GM19372 (cell line): Measurements from ENCODE around the gene LRCH1.

Experiments
- ATAC-seq: cut with Tn5 transposase; IDR thresholded peaks from one replicate; pipeline ENCODE4 v1.9.1; 2021; ENCODE audit warnings: mild to moderate bottlenecking, low read depth, moderate library complexity; ENCODE audit not compliant: unreplicated experiment

LRCH1 gene

DNA sequence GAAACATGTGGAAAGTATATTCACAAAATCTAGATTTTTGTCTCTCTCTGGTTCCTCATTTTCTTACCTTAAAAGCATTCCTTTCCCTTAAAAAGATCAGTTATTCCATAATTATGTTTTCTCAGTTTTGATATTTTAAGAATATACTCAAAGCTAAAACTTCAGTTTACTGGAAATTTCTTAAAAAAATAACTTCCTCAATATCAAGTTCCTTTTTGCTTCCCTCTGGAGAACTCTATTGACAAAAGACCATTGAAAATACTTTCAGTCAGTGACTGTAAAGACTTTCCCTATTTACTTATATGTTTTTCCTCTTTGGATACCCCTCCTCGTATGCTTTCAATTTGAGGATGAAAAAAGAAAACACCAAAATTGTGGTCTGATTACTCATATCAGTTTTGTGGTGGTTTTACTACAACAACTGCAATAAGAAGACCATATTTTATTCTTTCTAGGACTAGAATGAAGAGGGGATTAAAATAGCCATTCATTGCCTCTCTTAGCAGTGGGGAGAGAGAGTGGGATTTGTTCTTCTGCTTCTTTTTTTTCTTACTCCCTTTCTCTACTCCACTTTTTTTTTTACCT, 130.8 kb downstream of the LRCH1 start:
- no peak for ATAC-seq

DNA sequence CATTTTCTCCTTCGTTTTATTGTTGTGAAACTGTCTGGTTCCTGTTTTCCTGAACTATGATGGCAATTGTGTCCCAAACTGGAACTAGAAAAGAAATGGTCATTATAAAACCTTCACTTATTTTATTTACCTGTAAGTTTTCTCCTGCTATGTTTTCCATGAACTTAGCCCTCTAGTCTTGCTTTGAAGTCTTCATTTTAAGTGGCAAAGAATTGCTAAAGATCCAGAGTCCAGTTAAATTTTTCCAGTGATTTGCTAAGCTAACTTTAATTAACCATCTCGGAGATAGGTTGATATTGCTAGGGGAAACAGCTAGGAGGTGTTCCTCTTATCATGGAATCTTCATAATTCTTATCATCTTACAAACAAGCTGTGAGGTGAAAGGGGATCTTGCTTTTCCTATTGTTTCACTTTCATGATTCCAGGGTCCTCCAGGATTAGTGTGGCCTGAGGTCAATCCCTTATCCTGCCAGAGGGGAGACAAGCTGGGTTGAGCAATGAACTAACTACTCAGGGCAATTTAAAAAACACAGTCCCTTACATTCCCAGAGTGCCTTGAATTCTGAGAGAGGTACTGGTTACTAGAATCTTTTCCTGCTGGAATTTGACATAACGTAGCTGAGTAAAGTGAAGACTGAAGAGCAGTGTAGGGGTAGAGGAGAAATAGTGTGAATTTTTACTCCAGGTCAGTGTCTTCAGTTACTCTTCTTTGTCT, 131.5 kb downstream of the LRCH1 start:
- no peak for ATAC-seq

DNA sequence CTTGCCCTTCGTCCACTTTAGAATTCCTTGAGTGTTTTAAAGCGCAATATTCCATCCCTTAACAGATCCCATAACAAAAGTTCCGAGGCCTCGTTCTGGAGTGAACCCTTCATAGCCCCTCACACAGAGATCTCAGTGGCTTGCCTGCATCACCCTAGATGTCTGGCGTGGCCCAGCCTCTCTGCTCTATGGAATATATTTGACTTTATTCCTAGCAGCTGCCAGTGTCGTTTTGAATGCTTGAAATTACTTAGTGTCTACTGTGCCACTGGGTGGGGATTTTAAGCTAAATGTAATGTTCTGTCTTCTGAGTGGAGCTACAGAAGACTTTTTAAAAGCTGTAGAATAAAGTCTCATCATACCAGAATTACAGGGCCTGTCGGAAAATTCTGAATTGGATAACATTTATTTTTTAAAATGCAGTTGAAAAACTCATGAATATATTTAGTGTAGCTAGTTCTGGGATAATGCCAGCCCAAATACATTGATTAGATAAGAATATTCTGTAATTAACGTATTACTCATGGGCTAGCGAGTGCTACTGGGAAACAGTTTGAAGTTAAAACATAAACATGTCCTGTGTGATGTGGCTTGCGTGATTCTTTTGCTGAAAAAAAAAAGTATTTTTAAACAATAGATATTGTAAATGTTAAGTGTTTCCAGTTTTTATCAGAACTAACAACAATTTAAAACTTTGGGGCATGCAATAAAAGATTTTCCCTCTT, 132.2 kb downstream of the LRCH1 start:
- ATAC-seq: no peak

DNA sequence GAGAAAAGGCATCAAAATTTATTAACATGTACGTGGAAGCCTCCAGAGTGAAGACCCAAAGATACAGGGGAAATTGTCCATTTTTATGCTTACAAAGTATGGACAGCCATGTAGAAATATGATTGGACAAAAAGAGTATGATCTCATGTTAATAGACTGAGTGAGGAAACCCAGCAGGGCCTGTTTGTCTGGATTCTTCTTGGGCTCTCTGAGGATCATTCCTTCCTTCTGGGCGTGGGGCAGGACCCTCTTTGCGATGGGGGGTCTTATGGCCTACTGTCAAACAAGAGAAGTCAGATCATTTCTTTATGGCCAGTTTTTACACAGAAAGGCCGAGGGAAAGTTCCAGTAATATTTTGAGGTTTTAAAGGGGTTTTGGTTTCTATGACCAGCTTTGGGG, 133.2 kb downstream of the LRCH1 start:
- ATAC-seq: no peak

DNA sequence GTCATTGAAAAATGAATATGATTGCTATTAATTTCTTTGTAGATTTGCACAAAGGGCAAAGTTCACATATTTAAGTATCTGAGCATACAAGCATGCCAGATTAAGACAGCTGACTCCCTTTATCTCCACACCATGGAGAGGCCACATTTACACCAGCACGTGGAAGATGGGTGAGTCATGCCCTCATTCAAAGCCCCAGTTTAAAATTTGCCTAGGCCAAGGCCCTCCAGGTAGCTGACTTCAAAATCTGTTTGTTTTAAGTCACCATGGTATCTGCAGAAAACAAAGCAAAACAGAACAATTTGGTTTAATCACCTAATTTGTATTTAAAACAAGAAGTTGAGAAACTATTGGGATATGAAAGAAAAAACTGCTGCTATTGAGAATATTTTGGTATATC, 134.8 kb downstream of the LRCH1 start:
- ATAC-seq: no peak

DNA sequence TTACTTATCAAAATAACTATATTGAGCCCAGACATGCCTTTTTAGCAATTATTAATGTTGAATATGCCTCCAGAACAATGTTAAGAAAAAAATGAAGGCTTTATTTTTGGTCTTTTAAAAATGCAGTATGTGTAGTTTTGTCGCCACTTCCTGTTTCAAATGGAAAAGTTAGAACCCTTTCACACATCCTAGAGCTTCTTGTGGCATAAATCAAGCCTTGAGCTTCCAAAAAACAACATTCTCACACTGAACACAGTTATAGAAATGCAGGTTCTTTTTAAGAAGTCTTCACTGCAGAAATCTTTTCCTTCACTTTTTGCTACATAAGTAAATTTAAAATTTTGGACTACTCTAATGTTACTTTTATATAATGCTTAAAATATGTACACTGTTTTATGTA, 135.3 kb downstream of the LRCH1 start:
- ATAC-seq: no peak

DNA sequence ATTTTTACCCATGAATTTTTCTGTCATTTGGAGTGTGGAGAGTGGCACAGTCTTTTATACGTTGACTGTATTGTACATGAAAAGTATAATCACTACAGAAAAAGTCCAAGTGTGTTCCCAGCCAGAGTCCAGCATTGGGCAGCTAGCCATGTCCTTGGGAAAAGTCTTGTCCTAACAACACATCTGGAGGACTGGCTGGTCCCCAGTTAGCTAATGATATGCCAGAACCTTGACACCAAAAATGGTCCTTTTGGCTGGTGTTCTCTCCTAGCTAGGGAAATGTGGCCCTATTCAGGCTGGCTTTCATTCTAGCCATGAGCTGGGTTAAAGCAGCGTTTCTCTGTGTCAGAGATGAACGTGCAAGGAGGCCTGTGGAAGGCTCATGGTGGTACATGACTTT, 145.0 kb downstream of the LRCH1 start:
- ATAC-seq: no peak

DNA sequence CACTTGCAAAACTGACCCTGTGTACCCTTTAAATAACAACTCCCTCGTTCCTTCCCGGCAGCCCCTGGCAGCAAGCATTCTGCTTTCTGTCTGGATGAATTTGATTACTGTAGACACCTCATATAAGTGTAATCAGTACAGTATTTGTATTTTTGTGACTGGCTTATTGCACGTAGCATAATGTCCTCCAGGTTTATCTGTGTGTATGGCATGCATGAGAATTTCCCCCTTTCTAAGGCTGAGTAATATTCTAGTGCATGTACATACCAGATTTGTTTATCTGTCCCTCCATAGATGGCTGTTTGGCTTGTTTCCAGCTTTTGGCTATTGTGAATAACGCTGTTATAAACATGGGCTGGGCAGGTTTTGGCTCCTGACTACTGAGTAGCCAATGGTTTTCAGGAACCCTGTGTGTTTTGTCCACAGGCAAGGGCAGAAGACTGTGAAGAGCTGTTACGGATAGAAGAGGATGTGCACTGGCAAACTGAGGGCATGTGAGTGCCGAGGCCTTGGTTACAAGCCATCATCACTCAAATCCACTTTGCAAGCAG, 146.0 kb downstream of the LRCH1 start:
- no peak for ATAC-seq

DNA sequence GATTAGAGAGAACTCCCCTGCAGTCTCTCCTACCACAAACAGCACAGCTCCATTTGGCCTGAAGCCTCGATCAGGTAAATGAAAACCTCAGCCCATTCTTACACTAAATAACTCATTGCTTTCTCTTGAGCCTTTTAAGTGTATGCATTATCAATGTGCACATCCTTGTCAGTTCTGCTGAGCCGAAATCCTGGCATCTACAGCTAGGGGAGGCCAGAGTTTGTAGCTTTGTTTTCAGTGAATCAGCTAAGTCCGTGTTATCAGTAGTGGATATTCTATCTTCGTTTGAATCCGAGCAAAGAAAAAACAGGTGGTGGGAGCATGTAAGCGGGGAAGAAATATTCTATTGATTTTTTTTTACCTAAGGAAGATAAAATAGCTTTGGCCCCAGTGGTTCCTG, 159.6 kb downstream of the LRCH1 start:
- no peak for ATAC-seq

DNA sequence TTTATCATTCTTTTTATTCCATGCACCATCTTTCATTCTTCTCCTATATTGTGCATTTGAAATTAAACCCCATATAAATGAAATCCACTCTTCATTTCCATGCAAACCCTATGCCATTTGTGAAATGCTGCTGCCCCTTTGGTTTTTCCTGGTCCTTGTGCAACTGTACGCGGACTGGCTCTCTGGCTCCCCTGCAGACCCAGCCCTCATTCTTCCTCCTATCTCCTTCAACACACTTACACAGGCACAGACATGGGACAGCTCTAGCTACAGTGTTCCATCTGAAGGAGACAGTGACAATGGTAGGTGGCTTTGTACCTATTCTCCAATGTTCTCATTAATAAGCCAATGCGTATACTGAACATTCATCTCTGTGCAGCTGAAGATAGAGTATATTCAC, 162.4 kb downstream of the LRCH1 start:
- ATAC-seq: no peak

DNA sequence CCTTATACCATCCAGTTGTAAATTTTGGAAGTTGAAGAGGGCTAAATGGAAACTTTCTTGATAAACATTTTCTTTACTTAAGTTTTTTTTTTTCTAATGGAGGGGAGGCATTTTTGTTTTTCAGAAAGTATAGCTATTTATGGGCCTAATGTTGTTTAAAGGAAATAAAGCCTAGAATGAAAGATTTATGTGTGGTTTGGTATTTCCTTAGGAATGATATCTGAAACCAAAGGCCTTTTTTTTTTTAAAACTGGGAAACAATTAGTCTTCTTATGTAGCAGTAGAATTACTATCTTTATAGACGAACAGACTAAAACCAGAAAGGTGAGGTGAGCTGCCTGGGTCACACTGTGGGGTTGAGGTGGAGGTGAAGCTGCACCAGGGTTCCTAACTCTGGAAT, 163.9 kb downstream of the LRCH1 start:
- ATAC-seq: no peak

DNA sequence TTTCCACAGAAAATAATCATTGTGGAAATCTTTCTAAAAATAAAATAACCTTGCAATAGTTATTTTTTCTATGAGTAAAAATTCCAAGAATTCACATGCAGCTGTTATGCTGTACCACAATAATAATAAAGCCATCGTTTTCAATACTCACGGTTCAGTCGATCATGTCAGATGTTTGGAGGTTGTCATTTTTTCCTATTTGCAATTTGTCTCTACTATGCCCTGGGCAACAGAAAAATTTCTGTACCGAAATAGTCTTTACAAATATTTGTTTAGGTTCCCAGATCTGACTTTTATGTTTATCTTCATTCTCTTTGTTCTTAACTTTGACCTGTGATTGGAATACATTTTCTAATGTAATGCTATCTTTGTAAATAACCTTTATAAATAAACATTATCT, 164.3 kb downstream of the LRCH1 start:
- ATAC-seq: no peak

DNA sequence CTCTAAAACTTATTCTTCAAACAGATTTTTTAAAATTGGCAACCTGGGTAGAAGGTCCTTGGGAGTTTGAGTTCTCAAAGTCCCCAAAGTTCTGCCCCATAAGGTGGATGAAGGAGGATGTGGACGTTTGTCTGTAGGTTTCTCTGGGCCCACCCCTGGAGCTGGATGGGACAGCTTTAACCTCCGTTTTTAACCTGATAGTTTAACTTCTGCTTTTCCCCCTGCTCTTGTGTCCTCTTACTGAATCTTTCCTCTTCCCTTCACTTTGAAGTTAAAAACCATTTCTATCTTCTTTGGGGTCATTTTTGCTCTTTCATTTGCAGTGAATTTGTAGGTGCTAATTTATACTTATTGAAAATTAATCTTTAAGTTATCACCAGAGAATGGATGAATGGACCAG, 164.9 kb downstream of the LRCH1 start:
- no peak for ATAC-seq

DNA sequence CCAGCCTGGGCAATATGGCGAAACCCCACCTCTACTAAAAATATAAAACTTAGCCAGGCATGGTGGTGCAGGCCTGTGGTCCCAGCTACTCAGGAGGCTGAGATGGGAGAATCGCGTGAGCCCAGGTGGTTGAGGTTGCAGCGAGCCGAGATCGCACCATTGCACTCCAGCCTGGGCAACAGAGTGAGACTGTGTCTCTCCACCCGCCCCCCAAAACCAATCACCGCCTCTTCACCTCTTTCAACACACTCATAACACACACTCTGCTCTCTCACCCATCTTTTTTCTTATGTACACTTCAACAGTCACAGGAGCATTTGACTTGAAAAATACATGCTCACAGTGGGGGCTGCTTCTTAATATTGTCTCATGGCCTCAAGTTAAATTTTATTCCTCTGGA, 167.2 kb downstream of the LRCH1 start:
- no peak for ATAC-seq

DNA sequence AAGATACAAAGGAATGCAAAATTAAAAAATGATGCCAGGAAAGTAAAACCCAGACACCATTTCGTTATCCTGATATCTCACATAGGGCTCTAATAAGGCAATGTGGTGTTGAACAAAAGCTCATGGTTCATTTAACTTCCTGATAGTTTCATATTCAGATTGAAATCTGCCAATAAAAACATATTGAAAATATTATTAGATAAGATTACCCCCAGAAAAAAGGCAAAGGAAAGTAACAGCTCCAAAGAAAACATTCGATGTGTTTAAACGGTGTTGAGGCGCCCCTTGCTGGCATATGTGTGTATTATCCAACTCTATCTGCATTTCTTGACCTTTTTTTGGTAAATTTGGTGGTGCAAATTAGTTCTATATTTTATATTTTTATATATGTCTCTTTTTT, 168.1 kb downstream of the LRCH1 start:
- ATAC-seq: no peak

DNA sequence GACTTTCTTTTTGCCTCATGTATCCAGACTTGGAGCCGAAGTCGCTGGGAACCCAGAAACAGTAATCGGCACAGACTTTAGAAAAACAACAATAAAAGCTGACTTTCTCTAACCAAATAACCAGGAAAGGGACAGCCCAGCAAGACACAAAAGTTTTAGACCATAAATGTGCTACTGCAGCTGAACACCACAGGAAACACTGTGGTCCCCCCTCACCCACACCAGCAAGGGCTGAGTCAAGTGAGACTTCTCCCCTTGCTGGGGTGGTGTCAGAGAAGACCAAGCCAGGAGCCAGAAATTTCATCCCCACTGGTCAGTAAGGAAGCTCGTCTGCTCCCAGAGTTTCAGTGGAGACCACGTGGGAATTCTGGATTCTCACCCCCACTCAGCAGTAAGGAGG, 173.4 kb downstream of the LRCH1 start:
- ATAC-seq: no peak

DNA sequence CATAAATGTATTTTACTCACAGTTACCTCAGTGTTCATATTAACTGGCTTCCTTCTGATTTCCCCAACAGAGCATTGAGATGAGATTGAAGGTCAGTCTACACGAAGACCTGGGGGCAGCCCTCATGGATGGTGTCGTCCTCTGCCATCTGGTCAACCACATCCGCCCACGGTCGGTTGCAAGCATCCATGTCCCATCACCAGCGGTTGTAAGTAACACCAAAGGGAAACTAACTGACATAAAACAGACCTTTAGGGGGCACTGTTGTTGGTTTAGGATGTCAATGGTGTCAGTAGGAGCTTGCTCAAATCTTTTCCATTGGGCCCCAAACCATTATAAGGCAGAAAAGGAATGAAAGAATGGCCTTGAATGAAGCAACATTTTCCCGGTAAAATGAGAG, 175.8 kb downstream of the LRCH1 start:
- ATAC-seq: no peak

DNA sequence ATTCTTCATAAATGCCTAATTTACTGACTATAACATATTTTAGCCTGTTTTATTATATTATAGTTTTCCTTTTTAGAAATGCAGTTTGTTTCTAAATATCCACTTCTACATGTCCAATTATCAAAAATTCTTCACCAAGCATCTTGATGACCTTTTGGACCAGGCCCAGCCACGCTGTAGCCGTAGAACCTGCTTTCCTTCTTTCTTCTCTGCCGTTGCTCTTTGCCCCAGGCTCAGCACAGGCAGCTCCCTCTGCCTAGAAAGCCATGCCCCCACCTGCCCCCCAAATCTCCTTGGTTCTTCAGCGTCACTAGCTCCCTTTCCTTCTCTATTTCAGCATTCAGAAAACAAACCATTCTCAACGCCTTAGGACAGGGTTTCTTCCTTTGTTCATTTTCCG, 178.6 kb downstream of the LRCH1 start:
- no peak for ATAC-seq

DNA sequence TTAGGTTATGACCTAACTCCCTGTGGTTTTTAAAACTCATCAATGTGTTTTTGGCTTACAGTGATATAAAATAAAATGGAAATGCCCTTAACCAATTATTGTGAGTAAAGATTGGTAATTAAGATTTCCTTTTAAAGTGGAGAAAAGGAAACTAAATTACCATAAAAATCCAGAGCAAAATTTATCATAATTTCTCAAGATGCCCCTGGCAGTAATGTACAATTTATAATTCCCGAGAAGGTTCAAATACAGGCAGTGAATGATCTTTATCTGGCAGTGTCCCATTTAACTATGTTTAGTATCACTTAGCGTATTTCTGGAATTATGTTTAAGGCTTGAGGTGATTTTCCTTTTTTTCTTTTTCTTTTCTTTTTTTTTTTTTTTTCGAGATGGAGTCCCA, 182.5 kb downstream of the LRCH1 start:
- no peak for ATAC-seq

DNA sequence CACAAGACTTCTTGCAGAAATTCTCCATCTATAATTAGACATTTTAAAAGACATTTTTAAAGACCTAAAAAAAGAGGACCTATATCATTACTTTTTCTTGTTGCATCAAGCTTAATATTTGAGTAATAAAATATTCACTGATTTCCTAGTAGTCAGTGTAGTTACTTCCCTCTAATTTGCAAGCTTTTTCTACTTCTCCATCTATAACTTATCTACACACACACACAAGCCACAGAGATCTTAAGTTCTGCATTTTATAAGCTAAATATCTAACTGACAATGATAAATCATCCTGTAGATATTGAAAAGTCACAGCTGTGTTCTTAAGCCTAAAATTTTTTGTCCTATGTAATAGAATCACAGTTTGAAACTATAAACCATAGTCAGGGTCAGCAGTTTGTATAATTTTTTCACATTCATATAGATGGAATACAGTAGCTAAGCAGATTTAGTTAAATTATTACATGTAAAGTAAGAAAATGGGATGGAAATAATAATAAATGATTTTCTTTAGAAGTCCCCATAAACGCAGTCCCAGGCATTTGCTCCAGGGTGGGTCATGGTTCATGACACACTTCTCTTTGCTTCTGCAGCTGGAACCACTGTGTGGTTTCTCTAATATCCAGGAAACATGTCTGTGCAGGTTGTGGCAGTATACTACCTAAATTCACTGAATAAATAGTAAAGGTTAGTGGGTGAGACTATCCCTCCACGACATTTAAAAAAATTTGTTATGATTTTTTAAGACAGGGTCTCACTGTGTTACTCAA, 183.8 kb downstream of the LRCH1 start:
- ATAC-seq: no peak

DNA sequence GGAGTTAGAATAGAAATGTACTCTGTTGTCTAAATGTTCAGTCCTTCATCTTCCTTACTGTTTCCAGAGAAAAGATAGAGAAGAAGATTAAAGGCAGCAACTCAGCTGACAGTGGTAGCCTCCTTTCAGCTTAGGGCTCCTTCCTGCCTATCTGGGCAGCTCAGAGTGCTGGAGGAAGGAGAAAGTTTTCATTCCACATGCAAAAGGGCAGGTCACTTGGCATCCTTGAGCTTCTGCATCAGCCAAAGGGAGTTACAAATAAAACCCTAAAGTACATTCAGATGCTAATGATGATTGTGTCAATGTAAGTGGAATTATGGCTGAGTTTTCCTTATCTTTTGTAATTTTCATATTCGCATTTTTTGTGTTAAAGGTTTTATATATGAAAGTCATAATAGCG, 185.1 kb downstream of the LRCH1 start:
- ATAC-seq: no peak
